ENCODE measurements around the gene BCR.

- TF ChIP-seq, protein P1, sequence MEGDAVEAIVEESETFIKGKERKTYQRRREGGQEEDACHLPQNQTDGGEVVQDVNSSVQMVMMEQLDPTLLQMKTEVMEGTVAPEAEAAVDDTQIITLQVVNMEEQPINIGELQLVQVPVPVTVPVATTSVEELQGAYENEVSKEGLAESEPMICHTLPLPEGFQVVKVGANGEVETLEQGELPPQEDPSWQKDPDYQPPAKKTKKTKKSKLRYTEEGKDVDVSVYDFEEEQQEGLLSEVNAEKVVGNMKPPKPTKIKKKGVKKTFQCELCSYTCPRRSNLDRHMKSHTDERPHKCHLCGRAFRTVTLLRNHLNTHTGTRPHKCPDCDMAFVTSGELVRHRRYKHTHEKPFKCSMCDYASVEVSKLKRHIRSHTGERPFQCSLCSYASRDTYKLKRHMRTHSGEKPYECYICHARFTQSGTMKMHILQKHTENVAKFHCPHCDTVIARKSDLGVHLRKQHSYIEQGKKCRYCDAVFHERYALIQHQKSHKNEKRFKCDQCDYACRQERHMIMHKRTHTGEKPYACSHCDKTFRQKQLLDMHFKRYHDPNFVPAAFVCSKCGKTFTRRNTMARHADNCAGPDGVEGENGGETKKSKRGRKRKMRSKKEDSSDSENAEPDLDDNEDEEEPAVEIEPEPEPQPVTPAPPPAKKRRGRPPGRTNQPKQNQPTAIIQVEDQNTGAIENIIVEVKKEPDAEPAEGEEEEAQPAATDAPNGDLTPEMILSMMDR (conservative IDR thresholded peaks at IDR 0.05; ENCODE audit: low read length) = no peak
- no peak for TF ChIP-seq EZH2phosphoT487 (IDR thresholded peaks at IDR 0.05; ENCODE audit: borderline replicate concordance, low read depth, low read length)
These were observed 61.5 kb downstream of the BCR start for GRCh38 chr22:23241562-23242472.
